Osteoblast (primary cell): ENCODE data around the gene MARCHF5. TPM values are rescaled to one million over a fixed set of nuclear protein-coding genes. Genes with fewer than 3 reads are reported as not detected.

Source experiments
- DNase-seq: peaks from one replicate; pipeline ENCODE4 v3.0.0; 2011; ENCODE audit warnings: low spot score, mixed read lengths; ENCODE audit not compliant: insufficient read length; ENCODE audit errors: missing footprints
- H2AFZ ChIP-seq: 2 replicates; pipeline ENCODE4 v1.6.0; 2011; ENCODE audit warnings: mild to moderate bottlenecking, low read length
- H3K27ac ChIP-seq: 2 replicates; pipeline ENCODE4 v1.5.1; 2011; ENCODE audit warnings: mild to moderate bottlenecking, low read depth, low read length, moderate library complexity
- H3K27me3 ChIP-seq: 2 replicates; pipeline ENCODE4 v1.6.0; 2012; ENCODE audit warnings: mild to moderate bottlenecking, control low read depth, inconsistent platforms, low read length, moderate library complexity; ENCODE audit not compliant: insufficient read depth
- H3K36me3 ChIP-seq: 2 replicates; pipeline ENCODE4 v1.5.1; 2011; ENCODE audit warnings: mild to moderate bottlenecking, low read length, control low read depth, moderate library complexity; ENCODE audit not compliant: insufficient read depth
- H3K4me1 ChIP-seq: 2 replicates; pipeline ENCODE4 v1.5.1; 2011; ENCODE audit warnings: mild to moderate bottlenecking, low read length, control low read depth, moderate library complexity; ENCODE audit not compliant: insufficient read depth
- H3K4me2 ChIP-seq: 2 replicates; pipeline ENCODE4 v1.6.0; 2011; ENCODE audit warnings: mild to moderate bottlenecking, low read length; ENCODE audit not compliant: insufficient read depth
- H3K4me3 ChIP-seq: fragments of 200-600 bp; sonication (generic); 3 replicates; pipeline ENCODE4 v1.5.1; 2012; ENCODE audit warnings: mild to moderate bottlenecking, low read length, inconsistent platforms; ENCODE audit not compliant: insufficient read depth
- H3K79me2 ChIP-seq: 2 replicates; pipeline ENCODE4 v1.6.0; 2012; ENCODE audit warnings: mild to moderate bottlenecking, low read length, control low read depth, inconsistent platforms; ENCODE audit not compliant: insufficient read depth
- H3K9me3 ChIP-seq: 2 replicates; pipeline ENCODE4 v1.5.1; 2011; ENCODE audit warnings: low read depth, low read length, control low read depth
- H4K20me1 ChIP-seq: 2 replicates; pipeline ENCODE4 v1.6.0; 2012; ENCODE audit warnings: mild to moderate bottlenecking, low read length, control low read depth; ENCODE audit not compliant: insufficient read depth
- CTCF ChIP-seq: IDR thresholded peaks from 2 replicates; pipeline ENCODE4 v1.5.1; 2011; ENCODE audit warnings: mild to moderate bottlenecking, low read depth, low read length, moderate library complexity; ENCODE audit errors: extremely low read depth
- total RNA-seq: library from RNA; depleted of rRNA; stranded (reverse); fragments of >200 nt; gene quantifications from 2 replicates; pipeline ENCODE4 v1.2.3, GENCODE V29; 2012

MARCHF5 gene
- total RNA-seq, 1 donor: 19.2 TPM

GRCh38 chr10:92291921-92292845 lies 1.2 kb downstream of the MARCHF5 start:
- Histone ChIP-seq H3K79me2 (peaks cover 79% of the 10 kb centered on the region), H3K4me1 (peaks cover 13% of the 10 kb centered on the region), H3K27ac (peak overlapping the region; percentile 83), H4K20me1 (peaks cover 31% of the 10 kb centered on the region), H3K27me3 (no peaks in the 10 kb centered on the region), H3K36me3 (peaks cover 13% of the 10 kb centered on the region), H3K4me2 (peak overlapping the region; percentile 83), H2AFZ (peak overlapping the region; percentile 63), H3K4me3 (peak overlapping the region; percentile 100), H3K9me3 (no peaks in the 10 kb centered on the region)
- TF ChIP-seq CTCF: peak; percentile 57
- DNase-seq: no peak

- Histone ChIP-seq H3K9me3 (no peaks in the 10 kb centered on the region), H3K27ac (no peak overlapping the region), H3K79me2 (peaks cover 96% of the 10 kb centered on the region), H2AFZ (no peak overlapping the region), H3K4me2 (no peak overlapping the region), H4K20me1 (peaks cover 47% of the 10 kb centered on the region), H3K4me1 (no peaks in the 10 kb centered on the region), H3K36me3 (peaks cover 18% of the 10 kb centered on the region), H3K4me3 (no peak overlapping the region), H3K27me3 (no peaks in the 10 kb centered on the region)
- DNase-seq: no peak
- no peak for TF ChIP-seq CTCF
Measured at GRCh38 chr10:92298487-92298886, 7.5 kb downstream of the MARCHF5 start.

- Histone ChIP-seq H3K9me3 (no peaks in the 10 kb centered on the region), H4K20me1 (peaks cover 41% of the 10 kb centered on the region), H3K4me2 (no peak overlapping the region), H3K4me1 (no peaks in the 10 kb centered on the region), H3K79me2 (peaks cover 95% of the 10 kb centered on the region), H3K36me3 (peaks cover 9% of the 10 kb centered on the region), H2AFZ (no peak overlapping the region), H3K27me3 (no peaks in the 10 kb centered on the region), H3K4me3 (no peak overlapping the region), H3K27ac (no peak overlapping the region)
- no peak for DNase-seq
- no peak for TF ChIP-seq CTCF
Measured at GRCh38 chr10:92303096-92303495, 12.1 kb downstream of the MARCHF5 start.

GRCh38 chr10:92304061-92304460 lies 13.1 kb downstream of the MARCHF5 start:
- Histone ChIP-seq H3K79me2 (peaks cover 93% of the 10 kb centered on the region), H3K9me3 (no peaks in the 10 kb centered on the region), H3K4me3 (no peak overlapping the region), H3K4me1 (no peaks in the 10 kb centered on the region), H2AFZ (no peak overlapping the region), H3K27ac (no peak overlapping the region), H3K27me3 (no peaks in the 10 kb centered on the region), H3K4me2 (no peak overlapping the region), H3K36me3 (peaks cover 9% of the 10 kb centered on the region), H4K20me1 (peaks cover 38% of the 10 kb centered on the region)
- no peak for TF ChIP-seq CTCF
- DNase-seq: no peak
